GM21515 (cell line): ENCODE results near the gene ZACN.

Experiments
- ATAC-seq: cut with Tn5 transposase; IDR thresholded peaks from one replicate; pipeline ENCODE4 v1.9.1; 2021; ENCODE audit not compliant: unreplicated experiment

Gene ZACN

GRCh38 chr17:76102944-76103273 is 23.9 kb downstream of the ZACN start:
- ATAC-seq: no peak

GRCh38 chr17:76103274-76104139 is 24.5 kb downstream of the ZACN start, which contains the start of gene EXOC7:
TSS of gene EXOC7 (minus strand) at chr17:76103787. CDS start at chr17:76103692, 95 bp downstream.
- peak; percentile 70 for ATAC-seq

GRCh38 chr17:76104140-76104895 is 25.3 kb downstream of the ZACN start:
- ATAC-seq: no peak

- ATAC-seq: no peak
These were observed 25.9 kb downstream of the ZACN start for GRCh38 chr17:76104896-76105231.

DNA sequence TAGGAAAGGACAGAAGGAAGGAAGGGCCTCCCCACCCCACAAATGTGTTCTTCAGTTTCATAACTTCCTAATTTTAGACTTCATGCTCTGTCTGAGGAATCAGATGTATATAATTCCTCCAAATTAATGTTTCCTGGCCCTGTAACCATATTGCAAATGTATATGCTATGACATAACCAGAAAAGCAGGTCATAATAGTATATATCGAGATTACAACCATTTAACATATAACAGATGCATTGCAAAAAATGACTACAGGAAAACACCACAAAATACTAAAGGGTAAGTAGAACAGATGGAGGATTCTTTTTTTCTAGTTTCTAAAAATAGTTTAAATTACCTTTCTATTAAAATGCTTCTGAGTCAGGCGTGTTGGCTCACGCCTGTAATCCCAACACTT is 27.7 kb downstream of the ZACN start:
- ATAC-seq: no peak

DNA sequence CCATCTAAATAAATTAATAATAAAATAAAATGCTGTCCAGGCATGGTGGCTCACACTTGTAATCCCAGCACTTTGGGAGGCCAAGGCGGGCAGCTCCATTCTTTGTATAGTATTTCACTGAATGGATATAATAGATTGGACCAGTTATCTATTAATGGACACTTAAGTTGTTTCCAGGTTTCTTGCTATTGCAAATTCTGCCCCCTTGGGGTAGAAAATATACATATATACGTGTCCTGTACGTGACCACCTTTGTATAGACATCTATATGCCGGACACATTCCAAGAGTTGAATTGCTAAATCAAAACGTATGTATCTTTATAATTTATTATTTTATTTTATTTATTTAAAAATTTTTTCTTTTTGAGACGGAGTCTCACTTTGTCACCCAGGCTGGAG is 28.5 kb downstream of the ZACN start:
- no peak for ATAC-seq

DNA sequence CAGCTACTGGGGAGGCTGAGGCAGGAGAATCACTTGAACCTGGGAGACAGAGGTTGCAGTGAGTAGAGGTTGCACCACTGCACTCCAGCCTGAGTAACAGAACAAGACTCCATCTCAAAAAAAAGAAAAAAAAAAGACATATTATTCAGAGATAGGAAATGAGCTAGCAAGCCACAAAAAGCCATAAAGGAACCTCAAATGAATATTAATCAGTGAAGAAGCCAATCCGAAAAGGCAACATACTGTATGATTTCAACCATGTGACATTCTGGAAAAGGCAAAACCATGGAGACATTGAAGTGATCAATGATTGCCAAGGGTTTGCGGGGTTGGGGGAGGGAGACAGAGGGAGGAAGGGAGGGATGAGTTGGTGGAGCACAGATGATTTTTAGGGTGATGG is 33.0 kb downstream of the ZACN start:
- no peak for ATAC-seq

GRCh38 chr17:76115138-76115754 is 36.3 kb downstream of the ZACN start:
- no peak for ATAC-seq

DNA sequence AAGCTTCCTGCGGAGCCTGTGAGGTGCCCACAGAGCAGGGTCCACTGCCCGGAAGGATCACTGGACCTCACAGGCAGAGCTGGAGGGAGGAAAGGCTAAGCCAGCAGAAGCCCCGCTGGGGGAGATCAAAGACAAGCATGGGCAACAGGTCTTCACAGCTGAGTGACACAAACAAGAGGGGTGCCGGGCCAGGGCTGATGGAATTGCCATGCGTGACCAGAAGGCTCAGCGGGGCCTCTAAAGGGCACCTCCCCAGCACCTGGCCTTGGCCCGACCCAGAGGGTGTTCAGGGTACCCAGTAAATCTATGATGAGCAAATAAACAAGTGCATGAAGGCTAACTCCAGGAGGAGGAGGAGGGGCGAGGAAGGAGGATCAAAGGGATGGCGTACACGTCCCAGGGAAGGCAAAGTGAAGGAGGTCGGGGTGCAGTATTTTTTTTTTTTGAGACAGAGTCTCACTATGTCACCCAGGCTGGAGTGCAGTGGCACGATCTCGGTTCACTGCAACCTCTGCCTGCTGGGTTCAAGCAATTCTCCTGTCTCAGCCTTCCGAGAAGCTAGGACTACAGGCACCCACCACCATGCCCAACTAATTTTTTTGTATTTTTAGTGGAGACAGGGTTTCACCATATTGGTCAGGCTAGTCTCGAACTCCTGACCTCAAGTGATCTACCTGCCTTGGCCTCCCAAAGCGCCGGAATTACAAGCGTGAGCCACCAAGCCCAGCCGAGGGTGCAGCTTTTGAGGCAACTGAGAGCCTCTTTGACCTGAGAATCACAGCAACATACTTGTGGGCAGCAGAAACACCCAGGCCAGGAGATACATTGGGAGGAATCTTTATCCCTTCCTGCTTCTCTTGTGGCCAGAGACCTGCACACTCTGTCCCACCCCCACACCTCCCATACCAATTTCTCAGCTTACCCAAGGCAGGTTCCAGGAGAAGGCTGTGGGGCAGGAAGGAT is 40.7 kb downstream of the ZACN start:
- no peak for ATAC-seq

DNA sequence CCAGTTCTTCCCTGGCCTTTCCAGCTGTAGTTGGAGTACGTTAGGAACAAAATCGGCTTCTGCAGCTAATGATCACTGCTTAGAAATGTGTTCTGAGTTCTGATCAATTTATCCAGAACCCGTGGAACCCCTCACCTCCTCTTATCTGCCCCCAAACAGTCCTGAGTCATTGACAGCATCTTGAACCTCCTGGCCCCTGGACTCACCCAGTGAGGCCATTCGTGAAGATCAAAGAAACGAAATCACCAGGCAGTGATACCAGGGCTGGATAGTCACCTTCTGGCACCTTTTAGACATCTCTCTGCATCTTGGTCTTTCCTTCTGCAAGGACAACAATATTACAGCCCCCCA is 41.7 kb downstream of the ZACN start:
- no peak for ATAC-seq

DNA sequence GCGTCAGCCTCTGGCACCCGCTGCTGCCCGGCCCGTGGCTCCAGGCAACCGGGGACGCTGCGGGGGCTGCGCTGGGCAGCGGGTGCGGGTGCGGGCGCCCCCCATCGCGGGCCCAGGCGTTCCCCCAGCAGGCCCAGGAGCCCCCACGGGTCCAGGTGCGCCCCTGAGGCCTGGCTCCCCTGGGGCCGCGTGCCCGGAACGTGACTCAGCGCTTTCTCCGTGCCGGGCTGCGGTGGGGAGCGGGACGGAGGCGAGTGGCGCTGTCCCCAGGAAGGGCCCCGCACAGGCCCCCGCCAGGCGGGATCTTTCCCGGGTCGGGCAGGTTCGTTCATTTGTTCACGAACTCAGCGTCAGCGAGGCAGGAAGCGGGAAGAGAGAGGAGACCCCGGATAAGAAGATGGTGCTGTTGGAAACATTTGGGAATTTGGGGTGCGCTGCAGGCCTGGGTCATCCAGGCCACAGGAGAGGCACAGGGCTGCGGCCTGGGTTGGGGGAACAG is 43.0 kb downstream of the ZACN start:
- no peak for ATAC-seq

DNA sequence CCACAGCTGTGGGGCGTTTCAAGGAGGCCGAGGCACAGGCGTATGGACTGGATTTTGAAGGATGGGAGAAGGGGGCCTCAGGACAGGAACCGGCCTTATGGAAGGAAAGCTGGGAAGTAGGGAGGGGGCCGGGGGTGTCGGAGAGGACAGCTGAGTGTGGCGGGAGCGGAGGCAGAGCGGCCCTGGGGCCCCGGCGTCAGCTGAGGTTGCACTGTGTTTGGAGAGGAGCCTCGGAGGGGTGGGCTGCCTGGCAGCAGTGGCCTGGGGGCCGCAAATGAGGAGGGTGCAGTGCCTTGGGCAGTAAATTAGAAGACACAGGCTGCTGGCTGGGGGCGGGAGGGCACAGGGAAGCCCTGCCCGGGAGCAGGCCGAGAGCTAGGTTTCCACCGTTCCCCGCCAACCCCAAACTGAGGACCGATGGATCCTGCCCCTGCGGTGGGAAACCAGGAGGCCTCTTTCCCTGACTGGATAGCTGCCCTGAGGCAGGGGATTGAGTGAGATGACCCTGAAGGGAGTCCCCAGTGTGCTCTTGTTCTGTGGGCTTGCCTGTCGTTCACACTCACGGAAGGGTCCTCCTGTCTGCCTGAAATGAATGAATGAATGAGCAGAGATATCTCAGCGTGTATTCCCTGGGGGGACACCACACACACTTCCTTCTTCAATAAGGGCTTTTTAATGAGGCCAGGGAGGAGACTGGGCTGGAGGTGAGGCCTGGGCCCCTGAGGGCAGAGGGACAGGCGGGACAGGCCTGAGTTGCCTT is 43.6 kb downstream of the ZACN start:
- no peak for ATAC-seq

DNA sequence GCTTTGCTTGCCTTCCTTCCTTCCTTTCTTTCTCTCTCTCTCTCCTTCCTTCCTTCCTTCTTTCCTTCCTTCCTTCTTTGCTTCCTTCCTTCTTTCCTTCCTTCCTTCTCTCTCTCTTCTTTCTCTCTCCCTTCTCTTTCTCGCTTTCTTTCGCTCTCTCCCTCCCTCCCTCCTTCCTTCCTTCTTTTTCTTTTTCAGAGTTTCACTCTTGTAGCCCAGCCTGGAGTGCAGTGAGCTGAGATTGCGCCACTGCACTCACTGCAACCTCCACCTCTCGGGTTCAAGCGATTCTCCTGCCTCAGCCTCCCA is 44.2 kb downstream of the ZACN start:
- ATAC-seq: no peak

GRCh38 chr17:76123749-76124581 is 45.0 kb downstream of the ZACN start:
- ATAC-seq: no peak

GRCh38 chr17:76124582-76125390 is 45.8 kb downstream of the ZACN start:
- ATAC-seq: no peak

- ATAC-seq: no peak
These were observed 46.4 kb downstream of the ZACN start for GRCh38 chr17:76125391-76125675.

DNA sequence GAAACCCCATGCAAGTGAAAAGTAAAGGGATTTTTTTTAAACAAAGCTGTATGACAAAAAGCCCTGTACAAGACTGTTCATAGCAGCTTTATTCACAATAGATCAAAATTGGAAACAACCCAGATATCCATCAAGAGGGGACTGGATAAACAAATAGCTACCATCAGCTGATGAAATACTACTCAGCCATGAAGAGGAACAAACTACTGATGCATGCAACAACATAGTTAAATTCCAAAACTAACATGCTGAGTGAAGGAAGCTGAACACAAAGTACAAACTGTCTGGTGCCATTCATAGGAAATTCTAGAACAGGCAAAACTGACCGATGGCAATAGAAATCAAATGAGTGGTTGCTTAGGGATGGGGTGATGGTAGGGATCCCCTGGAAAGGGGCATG is 46.9 kb downstream of the ZACN start:
- no peak for ATAC-seq

- no peak for ATAC-seq
These were observed 51.5 kb downstream of the ZACN start for GRCh38 chr17:76130473-76130872.
